ENCODE data around the gene BMP5.

The BMP5 gene

GRCh38 chr6:55772730-55773129 is 102.7 kb downstream of the BMP5 start:
- H3K36me3 ChIP-seq, result no peaks in the 10 kb centered on the region
- H3K4me3 ChIP-seq (ENCODE audit: low read depth, low read length), result no peak overlapping the region
- no peak for DNase-seq
- no peaks in the 10 kb centered on the region for H3K4me1 ChIP-seq
- H3K27me3 ChIP-seq, result no peaks in the 10 kb centered on the region
- H3K9me3 ChIP-seq, result no peaks in the 10 kb centered on the region
- TF ChIP-seq, protein P1, sequence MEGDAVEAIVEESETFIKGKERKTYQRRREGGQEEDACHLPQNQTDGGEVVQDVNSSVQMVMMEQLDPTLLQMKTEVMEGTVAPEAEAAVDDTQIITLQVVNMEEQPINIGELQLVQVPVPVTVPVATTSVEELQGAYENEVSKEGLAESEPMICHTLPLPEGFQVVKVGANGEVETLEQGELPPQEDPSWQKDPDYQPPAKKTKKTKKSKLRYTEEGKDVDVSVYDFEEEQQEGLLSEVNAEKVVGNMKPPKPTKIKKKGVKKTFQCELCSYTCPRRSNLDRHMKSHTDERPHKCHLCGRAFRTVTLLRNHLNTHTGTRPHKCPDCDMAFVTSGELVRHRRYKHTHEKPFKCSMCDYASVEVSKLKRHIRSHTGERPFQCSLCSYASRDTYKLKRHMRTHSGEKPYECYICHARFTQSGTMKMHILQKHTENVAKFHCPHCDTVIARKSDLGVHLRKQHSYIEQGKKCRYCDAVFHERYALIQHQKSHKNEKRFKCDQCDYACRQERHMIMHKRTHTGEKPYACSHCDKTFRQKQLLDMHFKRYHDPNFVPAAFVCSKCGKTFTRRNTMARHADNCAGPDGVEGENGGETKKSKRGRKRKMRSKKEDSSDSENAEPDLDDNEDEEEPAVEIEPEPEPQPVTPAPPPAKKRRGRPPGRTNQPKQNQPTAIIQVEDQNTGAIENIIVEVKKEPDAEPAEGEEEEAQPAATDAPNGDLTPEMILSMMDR (IDR thresholded peaks at IDR 0.05; ENCODE audit: low read depth, low read length), result no peak

GRCh38 chr6:55759536-55759935 is 115.9 kb downstream of the BMP5 start:
- DNase-seq, result no peak
- Histone ChIP-seq H3K9me3 (no peaks in the 10 kb centered on the region), H3K4me3 (ENCODE audit: low read depth, low read length) (no peak overlapping the region), H3K27me3 (no peaks in the 10 kb centered on the region), H3K36me3 (no peaks in the 10 kb centered on the region), H3K4me1 (no peaks in the 10 kb centered on the region)
- TF ChIP-seq, protein P1 (IDR thresholded peaks at IDR 0.05; ENCODE audit: low read depth, low read length), result no peak

- Histone ChIP-seq H3K36me3 (no peaks in the 10 kb centered on the region), H3K9me3 (no peaks in the 10 kb centered on the region), H3K4me1 (no peaks in the 10 kb centered on the region), H3K4me3 (ENCODE audit: low read depth, low read length) (no peak overlapping the region), H3K27me3 (no peaks in the 10 kb centered on the region)
- TF ChIP-seq, protein P1 (IDR thresholded peaks at IDR 0.05; ENCODE audit: low read depth, low read length), result no peak
- DNase-seq, result no peak
Measured at GRCh38 chr6:55758156-55758937, 117.0 kb downstream of the BMP5 start.

- DNase-seq, result no peak
- H3K36me3 ChIP-seq, result no peaks in the 10 kb centered on the region
- no peaks in the 10 kb centered on the region for H3K9me3 ChIP-seq
- no peak overlapping the region for H3K4me3 ChIP-seq (ENCODE audit: low read depth, low read length)
- TF ChIP-seq, protein P1 (IDR thresholded peaks at IDR 0.05; ENCODE audit: low read depth, low read length), result no peak
- no peaks in the 10 kb centered on the region for H3K4me1 ChIP-seq
- H3K27me3 ChIP-seq, result no peaks in the 10 kb centered on the region
Measured at GRCh38 chr6:55756531-55757031, 118.8 kb downstream of the BMP5 start.

- Histone ChIP-seq H3K36me3 (no peaks in the 10 kb centered on the region), H3K9me3 (no peaks in the 10 kb centered on the region), H3K4me3 (ENCODE audit: low read depth, low read length) (no peak overlapping the region), H3K27me3 (no peaks in the 10 kb centered on the region), H3K4me1 (no peaks in the 10 kb centered on the region)
- TF ChIP-seq, protein P1 (IDR thresholded peaks at IDR 0.05; ENCODE audit: low read depth, low read length), result no peak
- DNase-seq, result no peak
Measured at GRCh38 chr6:55748880-55749279, 126.5 kb downstream of the BMP5 start.

- no peaks in the 10 kb centered on the region for H3K27me3 ChIP-seq
- no peak overlapping the region for H3K4me3 ChIP-seq (ENCODE audit: low read depth, low read length)
- no peak for DNase-seq
- TF ChIP-seq, protein P1 (IDR thresholded peaks at IDR 0.05; ENCODE audit: low read depth, low read length), result no peak
- no peaks in the 10 kb centered on the region for H3K36me3 ChIP-seq
- no peaks in the 10 kb centered on the region for H3K9me3 ChIP-seq
- no peaks in the 10 kb centered on the region for H3K4me1 ChIP-seq
Measured at GRCh38 chr6:55746473-55746872, 128.9 kb downstream of the BMP5 start.

Measured in BE2C (cell line).